ENCODE data around the gene UPK2.
"Not testable (repeated sequence)": the region's sequence is repeated elsewhere in the genome, so short reads cannot be mapped to it uniquely, and the experiment has no call there.

The UPK2 gene

GRCh38 chr11:118975771-118976709, 19.9 kb downstream of the UPK2 start:
- no peaks in the 10 kb centered on the region for H3K9me3 Mint-ChIP-seq
- no peaks in the 10 kb centered on the region for H3K36me3 Mint-ChIP-seq (ENCODE audit: low read depth)
- H3K4me3 Mint-ChIP-seq, result no peak overlapping the region
- H3K27ac Mint-ChIP-seq, result no peak overlapping the region
- DNase-seq (ENCODE audit: low spot score), result no peak
- peaks cover 15% of the 10 kb centered on the region for H3K27me3 Mint-ChIP-seq (ENCODE audit: low read depth)
- no peaks in the 10 kb centered on the region for H3K4me1 Mint-ChIP-seq (ENCODE audit: low read depth)

GRCh38 chr11:118979434-118979833, 23.3 kb downstream of the UPK2 start:
- DNase-seq (ENCODE audit: low spot score), result no peak
- Mint-ChIP-seq H3K27ac (no peak overlapping the region), H3K4me3 (no peak overlapping the region), H3K36me3 (ENCODE audit: low read depth) (no peaks in the 10 kb centered on the region), H3K4me1 (ENCODE audit: low read depth) (no peaks in the 10 kb centered on the region), H3K9me3 (no peaks in the 10 kb centered on the region), H3K27me3 (ENCODE audit: low read depth) (peaks cover 14% of the 10 kb centered on the region)

- Mint-ChIP-seq H3K4me1 (ENCODE audit: low read depth) (no peaks in the 10 kb centered on the region), H3K36me3 (ENCODE audit: low read depth) (no peaks in the 10 kb centered on the region), H3K27me3 (ENCODE audit: low read depth) (peaks cover 6% of the 10 kb centered on the region), H3K27ac (no peak overlapping the region), H3K9me3 (no peaks in the 10 kb centered on the region), H3K4me3 (no peak overlapping the region)
- DNase-seq (ENCODE audit: low spot score), result no peak
Measured at GRCh38 chr11:118980191-118980881, 24.2 kb downstream of the UPK2 start.

GRCh38 chr11:118984337-118984736, 28.2 kb downstream of the UPK2 start:
- not testable (repeated sequence) for H3K36me3 Mint-ChIP-seq (ENCODE audit: low read depth); DNase-seq (ENCODE audit: low spot score); H3K4me1 Mint-ChIP-seq (ENCODE audit: low read depth); H3K4me3 Mint-ChIP-seq; H3K27ac Mint-ChIP-seq; H3K27me3 Mint-ChIP-seq (ENCODE audit: low read depth); H3K9me3 Mint-ChIP-seq

- Mint-ChIP-seq H3K27ac (no peak overlapping the region), H3K36me3 (ENCODE audit: low read depth) (no peaks in the 10 kb centered on the region), H3K9me3 (no peaks in the 10 kb centered on the region), H3K27me3 (ENCODE audit: low read depth) (no peaks in the 10 kb centered on the region), H3K4me3 (no peak overlapping the region), H3K4me1 (ENCODE audit: low read depth) (peaks cover 2% of the 10 kb centered on the region)
- no peak for DNase-seq (ENCODE audit: low spot score)
Measured at GRCh38 chr11:118984825-118985224, 28.7 kb downstream of the UPK2 start.

GRCh38 chr11:118988280-118988679, 32.2 kb downstream of the UPK2 start:
- Mint-ChIP-seq H3K36me3 (ENCODE audit: low read depth) (peaks cover 7% of the 10 kb centered on the region), H3K9me3 (no peaks in the 10 kb centered on the region), H3K27ac (no peak overlapping the region), H3K4me1 (ENCODE audit: low read depth) (peaks cover 2% of the 10 kb centered on the region), H3K27me3 (ENCODE audit: low read depth) (no peaks in the 10 kb centered on the region), H3K4me3 (no peak overlapping the region)
- DNase-seq (ENCODE audit: low spot score), result no peak

GRCh38 chr11:118991486-118992038, 35.5 kb downstream of the UPK2 start:
- H3K27ac Mint-ChIP-seq; H3K27me3 Mint-ChIP-seq (ENCODE audit: low read depth); DNase-seq (ENCODE audit: low spot score); H3K4me3 Mint-ChIP-seq; H3K9me3 Mint-ChIP-seq; H3K4me1 Mint-ChIP-seq (ENCODE audit: low read depth): not testable (repeated sequence)
- H3K36me3 Mint-ChIP-seq (ENCODE audit: low read depth), result peaks cover 17% of the 10 kb centered on the region

- Mint-ChIP-seq H3K4me1 (ENCODE audit: low read depth) (peaks cover 25% of the 10 kb centered on the region), H3K9me3 (no peaks in the 10 kb centered on the region), H3K4me3 (peak overlapping the region; percentile 97), H3K27me3 (ENCODE audit: low read depth) (no peaks in the 10 kb centered on the region), H3K36me3 (ENCODE audit: low read depth) (peaks cover 38% of the 10 kb centered on the region), H3K27ac (peak overlapping the region; percentile 97)
- peak; percentile 33 for DNase-seq (ENCODE audit: low spot score)
Measured at GRCh38 chr11:118996926-118997626, 41.0 kb downstream of the UPK2 start.

GRCh38 chr11:118997627-118998387, 41.7 kb downstream of the UPK2 start, which contains the start of gene CENATAC:
Gene CENATAC, plus strand, starts transcription at chr11:118998138. Its CDS starts 60 bp downstream, at chr11:118998198.
- DNase-seq (ENCODE audit: low spot score), result peak; percentile 97
- Mint-ChIP-seq H3K9me3 (no peaks in the 10 kb centered on the region), H3K27me3 (ENCODE audit: low read depth) (no peaks in the 10 kb centered on the region), H3K36me3 (ENCODE audit: low read depth) (peaks cover 41% of the 10 kb centered on the region), H3K4me1 (ENCODE audit: low read depth) (peaks cover 25% of the 10 kb centered on the region), H3K27ac (peak within 1 kb of the TSS; percentile 97), H3K4me3 (peak within 1 kb of the TSS; percentile 97)

- H3K36me3 Mint-ChIP-seq (ENCODE audit: low read depth), result peaks cover 46% of the 10 kb centered on the region
- peak overlapping the region; percentile 97 for H3K27ac Mint-ChIP-seq
- DNase-seq (ENCODE audit: low spot score), result no peak
- H3K4me3 Mint-ChIP-seq, result peak overlapping the region; percentile 97
- peaks cover 25% of the 10 kb centered on the region for H3K4me1 Mint-ChIP-seq (ENCODE audit: low read depth)
- no peaks in the 10 kb centered on the region for H3K9me3 Mint-ChIP-seq
- no peaks in the 10 kb centered on the region for H3K27me3 Mint-ChIP-seq (ENCODE audit: low read depth)
Measured at GRCh38 chr11:118998388-118998717, 42.3 kb downstream of the UPK2 start.

- Mint-ChIP-seq H3K36me3 (ENCODE audit: low read depth) (peaks cover 46% of the 10 kb centered on the region), H3K4me1 (ENCODE audit: low read depth) (peaks cover 25% of the 10 kb centered on the region), H3K27me3 (ENCODE audit: low read depth) (no peaks in the 10 kb centered on the region), H3K4me3 (peak overlapping the region; percentile 97), H3K9me3 (no peaks in the 10 kb centered on the region), H3K27ac (peak overlapping the region; percentile 97)
- DNase-seq (ENCODE audit: low spot score), result no peak
Measured at GRCh38 chr11:118998822-118999221, 42.7 kb downstream of the UPK2 start.

GRCh38 chr11:119000906-119001305, 44.8 kb downstream of the UPK2 start:
- Mint-ChIP-seq H3K4me1 (ENCODE audit: low read depth) (peaks cover 25% of the 10 kb centered on the region), H3K27me3 (ENCODE audit: low read depth) (no peaks in the 10 kb centered on the region), H3K4me3 (no peak overlapping the region), H3K36me3 (ENCODE audit: low read depth) (peaks cover 49% of the 10 kb centered on the region), H3K27ac (no peak overlapping the region), H3K9me3 (no peaks in the 10 kb centered on the region)
- DNase-seq (ENCODE audit: low spot score), result no peak

GRCh38 chr11:119006656-119007055, 50.6 kb downstream of the UPK2 start:
- Mint-ChIP-seq H3K36me3 (ENCODE audit: low read depth) (peaks cover 29% of the 10 kb centered on the region), H3K9me3 (no peaks in the 10 kb centered on the region)

More at GRCh38 chr11:119006656-119007055, 50.6 kb downstream of the UPK2 start:
- Mint-ChIP-seq H3K4me3 (no peak overlapping the region), H3K27ac (no peak overlapping the region), H3K27me3 (ENCODE audit: low read depth) (no peaks in the 10 kb centered on the region), H3K4me1 (ENCODE audit: low read depth) (no peaks in the 10 kb centered on the region)
- no peak for DNase-seq (ENCODE audit: low spot score)

Data from T-helper 2 cell treated with Interferon-gamma antibody and Interleukin-4, amounts not matched to agents 5 μg/mL and 100 μg/mL, for 36 hours (primary cell).